LoVo (cell line): ENCODE data around the gene UNC79.

Source experiments
- DNase-seq: peaks from one replicate; pipeline ENCODE4 v3.0.0-alpha.2; 2016; ENCODE audit warnings: low spot score

The UNC79 gene

GRCh38 chr14:93708800-93709199 is 278.1 kb downstream of the UNC79 start:
- no peak for DNase-seq

- no peak for DNase-seq
These were observed 278.5 kb downstream of the UNC79 start for GRCh38 chr14:93709249-93709648.

- no peak for DNase-seq
These were observed 281.5 kb downstream of the UNC79 start for GRCh38 chr14:93712079-93712837.

DNA sequence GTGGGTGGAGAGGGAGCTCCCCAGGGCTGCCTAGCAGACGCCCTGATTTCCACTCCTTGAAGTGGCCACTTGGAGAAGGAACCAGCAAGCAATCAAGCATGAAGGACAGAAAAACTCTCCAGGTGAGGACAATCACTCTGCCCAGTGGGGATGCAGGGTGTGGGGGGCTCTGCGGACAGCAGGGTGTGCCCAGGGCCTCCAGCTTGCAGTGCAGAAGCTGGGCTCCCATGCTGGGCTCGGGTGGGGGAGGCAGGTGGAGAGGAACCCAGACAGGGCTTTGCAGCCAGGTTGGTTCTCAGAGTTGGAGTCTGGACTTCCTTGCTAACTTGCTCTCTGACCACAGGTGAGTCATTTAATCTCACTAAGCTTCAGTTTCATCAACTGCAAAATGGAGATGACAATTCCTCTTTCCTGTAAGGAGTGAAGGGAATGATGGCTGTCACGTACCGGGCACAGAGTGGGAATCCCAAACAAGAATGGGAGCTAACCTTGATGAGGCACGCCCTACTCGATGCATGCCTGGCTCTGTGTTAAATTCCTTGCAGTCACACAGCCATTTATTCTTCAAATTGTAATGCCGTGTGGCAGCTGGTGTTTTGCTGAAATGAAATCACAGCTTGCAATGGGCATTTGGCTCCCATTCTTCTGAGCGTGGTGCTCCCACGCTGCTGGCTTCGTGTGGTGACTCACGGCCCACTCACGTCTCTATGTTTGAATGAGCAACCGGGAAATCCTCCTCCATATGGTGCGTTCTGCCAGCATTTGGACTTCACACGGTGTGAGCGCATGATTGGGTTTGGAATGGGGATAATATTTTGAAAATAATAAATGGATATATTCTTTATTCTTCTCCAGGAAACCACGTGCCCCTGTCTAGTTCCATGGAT is 282.3 kb downstream of the UNC79 start:
- DNase-seq, result no peak

GRCh38 chr14:93713726-93714405 is 283.1 kb downstream of the UNC79 start:
- no peak for DNase-seq

DNA sequence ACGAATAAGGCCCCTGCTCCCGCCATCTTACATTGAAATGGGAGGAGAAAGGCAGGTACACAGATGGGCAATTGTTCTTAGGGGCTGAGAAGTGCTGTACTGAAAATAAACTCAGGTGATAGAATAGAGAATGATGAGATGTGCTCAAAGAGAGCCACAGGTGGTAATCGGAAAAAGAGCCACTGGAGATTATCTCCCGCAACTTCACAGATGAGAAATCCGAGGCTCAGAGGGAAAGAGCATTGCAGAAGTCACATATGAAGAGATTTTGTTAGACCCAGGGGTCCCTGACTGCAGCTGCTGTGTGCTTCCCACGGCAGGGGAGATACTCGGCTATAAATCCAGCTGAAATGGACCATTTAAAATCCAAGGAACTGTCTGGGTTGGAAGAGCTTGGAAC is 283.9 kb downstream of the UNC79 start:
- no peak for DNase-seq

DNA sequence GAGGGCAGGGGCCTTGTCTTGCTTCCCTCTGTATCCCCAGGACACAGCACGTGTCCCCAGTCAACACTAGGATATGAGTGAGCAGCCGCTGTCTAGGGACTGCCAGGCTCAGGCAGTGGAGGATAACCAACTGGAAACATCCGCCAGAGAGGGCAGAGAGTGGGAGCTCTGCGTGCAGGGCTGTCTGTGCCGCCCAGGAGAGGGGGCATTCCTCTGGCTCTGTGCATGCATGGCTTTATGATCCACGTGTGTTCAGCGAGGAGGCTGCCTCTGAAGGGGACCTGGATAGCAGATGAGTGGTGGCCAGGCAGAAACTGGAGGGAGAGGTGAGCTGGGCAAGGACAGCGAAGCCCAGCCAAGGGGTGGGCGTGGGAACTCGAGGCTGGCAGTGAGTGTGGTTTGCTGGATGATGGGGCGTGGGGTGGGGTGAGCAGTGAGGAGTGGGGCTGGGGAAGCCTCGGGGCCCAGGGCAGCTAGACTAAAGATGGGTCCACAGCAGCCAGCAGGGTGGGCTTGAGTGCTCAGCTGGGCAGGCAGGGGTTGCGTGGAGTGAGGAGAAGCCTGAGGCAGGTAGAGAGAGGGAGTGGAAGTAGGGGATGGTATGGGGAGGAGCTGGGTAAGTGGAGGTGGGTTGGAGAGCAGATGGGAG is 284.7 kb downstream of the UNC79 start:
- no peak for DNase-seq

- DNase-seq, result no peak
These were observed 285.4 kb downstream of the UNC79 start for GRCh38 chr14:93716002-93716745.

DNA sequence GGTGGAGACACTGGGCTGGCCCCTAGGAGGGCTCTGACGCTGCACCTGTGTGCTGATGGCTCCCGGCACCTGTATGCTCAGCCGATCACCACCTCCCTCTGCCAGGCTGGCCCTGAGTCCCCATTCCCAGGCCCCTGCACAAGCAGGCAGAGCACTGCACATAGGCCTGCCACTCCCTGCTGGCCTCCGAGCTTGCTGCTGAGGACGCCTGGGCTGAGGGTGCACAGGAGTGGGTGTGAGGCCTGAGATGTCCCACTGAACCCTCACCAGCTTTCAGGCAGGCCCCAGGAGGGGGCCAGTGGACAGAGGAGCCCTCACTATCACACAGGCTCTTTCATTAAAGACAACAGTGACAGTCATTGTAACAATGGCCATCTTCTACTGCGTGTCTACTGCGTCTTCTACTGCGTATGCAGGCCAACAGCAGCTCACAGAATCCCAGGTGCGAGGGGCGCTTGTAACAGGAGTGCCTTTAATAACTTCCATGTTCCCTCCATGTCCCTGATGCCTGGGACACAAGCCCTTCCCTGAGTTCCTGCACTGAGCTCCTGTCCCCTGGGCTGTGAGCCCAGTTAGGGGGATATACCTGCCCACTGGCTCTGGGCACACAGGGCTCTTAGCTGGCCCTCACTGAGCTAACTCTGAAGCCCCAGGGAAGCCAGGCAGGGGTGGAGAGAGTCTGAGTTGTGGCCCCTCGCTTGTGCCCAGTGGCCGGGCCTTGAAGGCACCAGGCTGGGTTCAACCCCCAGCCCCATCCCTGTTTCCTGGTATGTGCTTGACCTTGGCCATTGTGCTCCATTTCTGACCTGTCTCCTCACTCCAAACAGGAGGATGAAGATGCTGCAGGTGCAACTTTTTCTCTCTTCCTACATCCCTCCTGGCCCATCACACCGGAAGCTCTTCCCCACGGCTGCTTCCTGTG is 286.3 kb downstream of the UNC79 start:
- DNase-seq, result no peak

DNA sequence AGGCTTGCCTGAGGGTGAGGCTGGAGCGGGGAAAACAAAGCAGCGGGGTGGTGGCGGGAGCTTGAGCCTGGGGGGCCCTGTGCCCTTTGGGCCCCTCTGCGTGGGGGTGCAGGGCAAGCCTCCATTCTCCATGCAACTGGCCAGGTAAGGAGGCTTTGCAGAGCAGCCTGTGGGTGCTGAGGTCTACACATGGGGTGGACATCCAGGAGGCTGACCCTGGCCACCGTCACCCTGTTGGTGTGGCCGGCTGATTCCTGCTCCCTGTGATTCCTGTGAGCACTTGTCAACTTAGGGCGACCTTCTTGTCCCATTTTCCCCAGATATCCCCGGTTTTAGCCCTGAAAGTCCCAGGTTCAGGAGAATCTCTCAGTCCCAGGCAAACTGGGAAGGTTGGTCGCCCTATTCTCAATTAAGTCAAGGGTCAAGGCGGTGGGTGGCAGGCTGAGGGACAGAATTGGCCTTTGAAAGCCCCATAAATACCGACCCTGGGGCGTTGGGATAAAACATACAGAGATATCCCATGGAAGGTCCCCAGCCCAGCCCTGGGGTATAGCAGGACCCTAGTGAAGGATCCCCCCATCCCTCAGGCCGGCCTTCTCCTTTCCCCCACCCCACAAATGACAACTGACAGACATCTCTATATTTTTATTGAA is 287.1 kb downstream of the UNC79 start:
- DNase-seq, result no peak

GRCh38 chr14:93719256-93719655 is 288.5 kb downstream of the UNC79 start:
- no peak for DNase-seq

DNA sequence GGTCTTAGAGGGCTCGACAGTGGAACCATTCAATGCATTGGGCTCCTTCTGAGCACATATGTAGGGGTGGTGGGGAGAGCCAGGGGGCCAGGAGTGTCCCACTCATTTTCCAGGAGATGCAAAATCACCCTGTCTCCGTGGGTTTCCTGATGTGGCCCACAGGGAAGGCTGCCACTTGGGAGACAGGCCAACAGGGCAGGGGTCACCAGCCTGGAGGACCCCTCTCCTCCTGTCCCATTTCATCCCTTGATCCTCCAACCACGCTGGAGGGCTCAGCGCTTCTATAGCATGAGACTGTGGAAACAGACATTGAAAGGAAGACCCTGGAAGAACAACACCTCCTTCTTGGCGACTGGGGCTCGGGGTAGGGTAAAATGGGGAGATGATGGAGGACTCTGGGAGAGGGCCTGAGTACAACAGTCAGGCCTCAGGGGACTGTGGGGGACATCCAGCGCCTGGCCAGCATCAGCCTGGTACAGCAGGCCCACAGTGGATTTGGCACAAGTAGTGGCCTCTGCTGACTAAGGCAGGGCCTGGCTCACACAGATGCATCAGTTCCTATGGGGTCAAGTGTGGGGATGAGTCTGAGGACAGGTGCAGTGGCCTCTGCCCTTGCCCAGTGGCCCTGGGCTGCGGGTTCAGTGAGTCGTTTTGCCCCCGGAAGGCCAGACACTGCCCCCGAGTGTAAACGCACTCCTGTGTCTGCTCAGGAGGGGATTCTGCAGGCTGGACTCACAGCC is 289.5 kb downstream of the UNC79 start:
- no peak for DNase-seq

DNA sequence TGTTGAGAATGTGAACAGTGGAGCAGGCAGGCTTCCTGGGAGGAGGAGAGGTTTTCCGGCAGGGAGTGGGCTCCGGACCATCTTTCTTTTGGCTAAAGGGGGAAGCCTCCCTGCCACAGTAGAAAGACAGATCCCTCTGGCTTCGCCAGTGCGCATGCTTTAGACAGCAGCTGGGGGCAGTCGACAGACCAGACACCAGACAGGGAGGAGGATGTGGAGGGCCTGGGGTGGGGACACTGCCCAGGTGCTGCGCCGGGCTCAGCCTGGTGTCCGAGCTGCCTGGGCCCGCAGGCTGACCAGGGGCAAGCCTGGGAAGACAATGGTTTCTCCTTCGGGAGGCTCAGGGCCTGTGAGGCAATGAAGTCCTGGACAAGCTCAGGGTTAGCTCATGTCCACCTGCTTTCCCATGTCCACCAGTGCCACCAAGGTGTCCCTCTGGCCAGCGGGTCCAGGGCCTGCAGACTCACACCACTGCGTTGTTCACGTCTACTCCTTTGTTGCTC is 290.3 kb downstream of the UNC79 start:
- DNase-seq, result no peak

- DNase-seq, result no peak
These were observed 292.3 kb downstream of the UNC79 start for GRCh38 chr14:93723001-93723400.

- DNase-seq, result no peak
These were observed 294.4 kb downstream of the UNC79 start for GRCh38 chr14:93725002-93725582.

- no peak for DNase-seq
These were observed 295.3 kb downstream of the UNC79 start for GRCh38 chr14:93725993-93726392.

GRCh38 chr14:93727039-93727740 is 296.5 kb downstream of the UNC79 start:
- DNase-seq, result no peak
